Activated CD4-positive, alpha-beta T cell treated with anti-CD3 and anti-CD28 coated beads, Interleukin-2, amount 50 U/mL, for 48 hours (primary cell): ENCODE measurements around the gene PBRM1.

ENCODE experiments used
- DNase-seq, 2 experiments: peaks; one replicate each; pipeline ENCODE4 v3.0.0-alpha.2; 2020

The PBRM1 gene

DNA sequence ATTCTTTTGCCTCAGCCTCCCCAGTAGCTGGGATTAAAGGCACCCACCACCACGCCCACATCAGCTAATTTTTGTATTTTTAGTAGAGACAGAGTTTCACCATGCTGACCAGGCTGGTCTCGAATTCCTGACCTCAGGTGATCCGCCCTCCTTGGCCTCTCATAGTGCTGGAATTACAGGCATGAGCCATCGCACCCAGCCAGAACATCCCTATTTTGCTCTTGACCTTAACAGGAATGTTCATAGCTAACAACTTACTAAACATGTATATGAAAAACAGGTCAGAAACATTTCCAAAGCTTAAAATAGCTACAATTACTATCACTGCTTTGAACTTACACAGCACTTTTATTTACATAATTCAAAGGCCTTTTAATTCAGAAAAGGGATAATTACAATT is 115.6 kb downstream of the PBRM1 start:
- DNase-seq, result no peak

DNA sequence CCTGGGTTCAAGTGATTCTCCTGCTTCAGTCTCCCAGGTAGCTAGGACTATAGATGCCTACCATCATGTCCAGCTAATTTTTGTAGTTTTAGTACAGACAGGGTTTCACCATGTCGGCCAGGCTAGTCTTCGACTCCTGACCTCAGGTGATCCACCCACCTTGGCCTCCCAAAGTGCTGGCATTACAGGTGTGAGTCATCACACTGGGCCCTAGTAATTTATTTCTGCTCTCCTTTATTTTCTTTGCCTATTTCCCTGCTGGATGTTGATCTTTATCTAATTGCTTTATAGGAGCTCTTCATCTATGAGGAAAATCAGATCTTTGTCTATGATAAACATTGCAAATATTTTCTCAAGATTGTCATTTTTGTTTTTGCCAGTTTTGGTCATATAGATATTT is 117.6 kb downstream of the PBRM1 start:
- DNase-seq, result no peak

DNA sequence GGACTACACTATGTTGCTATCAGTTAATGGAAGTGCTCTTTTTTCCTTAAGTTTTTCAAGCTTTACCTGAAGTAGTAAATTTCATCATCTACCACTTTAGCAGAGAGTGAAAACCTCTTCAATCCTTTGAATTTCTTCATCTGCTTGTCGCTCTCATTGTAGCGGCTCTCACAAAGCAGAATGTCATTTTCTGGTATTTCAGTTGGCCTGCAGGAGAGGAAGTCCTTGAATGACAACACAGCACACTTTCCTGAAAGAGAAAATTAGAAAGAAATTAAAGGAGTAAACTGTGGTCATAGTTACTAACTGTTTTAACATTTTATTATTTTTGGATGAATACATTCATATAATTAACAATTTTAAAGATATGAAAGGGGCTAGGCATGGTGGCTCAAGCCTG is 121.7 kb downstream of the PBRM1 start:
- DNase-seq, result no peak

DNA sequence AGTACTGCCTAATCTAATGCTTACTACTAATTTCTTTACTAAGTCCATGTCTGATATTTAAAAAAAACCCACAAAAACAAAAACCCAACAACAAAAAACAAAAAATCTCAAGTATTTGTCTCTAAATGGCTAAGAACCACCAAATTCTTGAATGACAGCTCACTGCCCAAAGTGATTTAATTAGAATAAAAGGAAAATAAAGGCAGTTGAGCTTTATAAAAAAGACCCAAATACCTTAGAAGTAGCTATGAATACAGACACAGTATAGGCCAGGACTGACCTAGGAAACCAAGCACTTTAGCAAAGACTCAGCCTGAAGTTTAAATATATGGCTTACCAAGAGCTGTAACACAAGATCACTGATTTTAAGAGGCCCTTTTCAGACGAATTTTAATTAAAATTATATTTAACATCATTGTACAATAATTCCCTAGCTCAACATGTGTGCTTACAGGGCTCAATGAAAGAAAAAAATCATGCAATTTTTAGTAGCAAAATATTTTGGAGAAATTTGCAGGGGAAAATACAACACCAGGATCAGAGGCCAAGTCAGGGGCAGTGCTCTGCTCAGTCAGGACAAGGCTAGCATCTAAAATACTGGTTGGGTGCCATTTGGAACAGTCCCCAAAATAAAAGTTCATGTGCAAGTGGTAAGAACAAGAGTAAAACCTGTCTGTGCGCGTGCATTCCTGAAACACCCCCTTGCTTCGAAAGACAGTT is 124.5 kb downstream of the PBRM1 start:
- no peak for DNase-seq

DNA sequence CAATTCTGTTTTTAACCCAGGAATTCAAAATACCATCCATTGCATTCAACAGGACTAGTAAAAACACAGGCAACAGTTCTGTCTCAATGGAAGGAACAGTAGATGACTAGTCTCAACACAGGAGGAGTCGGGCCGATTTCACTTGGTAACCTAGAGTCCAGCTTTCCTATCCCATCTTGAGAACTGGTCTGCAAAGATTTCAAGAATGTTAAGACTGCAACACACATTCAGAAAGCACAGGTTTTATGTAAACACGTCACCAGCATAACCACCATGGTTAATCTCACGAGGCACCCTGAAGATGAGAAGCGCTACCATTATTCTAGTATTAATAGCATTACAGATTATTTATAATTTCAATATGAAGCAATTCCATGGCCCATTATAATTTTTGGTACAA is 127.3 kb downstream of the PBRM1 start:
- DNase-seq, result no peak

DNA sequence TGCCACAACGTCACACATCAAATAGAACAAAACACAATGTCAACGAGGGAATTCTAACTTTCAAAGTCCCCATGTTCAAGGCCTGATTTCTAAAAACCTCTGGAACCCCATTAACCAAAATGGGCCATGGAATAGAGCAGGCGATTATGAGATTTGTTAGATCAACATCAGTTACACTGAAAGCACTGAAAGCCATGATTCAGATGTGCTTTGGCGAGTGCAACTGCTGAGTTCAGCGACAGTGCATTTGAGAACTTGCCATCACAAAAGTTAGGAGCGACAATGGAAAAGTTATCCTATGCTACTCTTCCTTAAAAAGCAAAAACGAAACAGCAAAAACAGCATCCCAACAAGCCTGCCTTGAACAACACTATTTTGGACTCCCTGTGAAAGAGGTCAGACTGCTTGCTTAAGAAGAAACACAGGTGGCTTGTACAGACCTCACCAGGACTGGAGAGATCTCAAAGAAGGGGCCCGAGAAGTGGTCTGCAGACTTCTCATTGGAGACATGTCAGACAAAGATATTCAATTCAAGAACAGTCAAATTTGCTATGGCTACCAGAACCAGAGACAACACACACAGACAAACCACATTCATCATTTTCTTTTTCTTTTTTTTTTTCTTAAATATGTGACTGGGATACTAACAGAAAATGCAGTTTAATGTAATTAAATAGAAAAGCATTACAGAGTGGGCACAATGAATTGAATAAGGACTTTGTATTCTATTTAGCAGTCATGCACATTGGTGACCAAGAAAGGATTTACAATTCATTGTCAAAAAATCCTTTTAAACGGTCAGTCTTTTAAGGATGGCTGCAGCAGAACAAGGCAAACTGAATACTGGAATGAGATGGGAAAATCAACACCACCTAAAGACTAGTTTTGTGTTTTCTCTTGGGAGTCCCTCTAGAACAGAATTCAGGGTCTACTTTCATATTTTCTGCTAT is 128.4 kb downstream of the PBRM1 start:
- no peak for DNase-seq

DNA sequence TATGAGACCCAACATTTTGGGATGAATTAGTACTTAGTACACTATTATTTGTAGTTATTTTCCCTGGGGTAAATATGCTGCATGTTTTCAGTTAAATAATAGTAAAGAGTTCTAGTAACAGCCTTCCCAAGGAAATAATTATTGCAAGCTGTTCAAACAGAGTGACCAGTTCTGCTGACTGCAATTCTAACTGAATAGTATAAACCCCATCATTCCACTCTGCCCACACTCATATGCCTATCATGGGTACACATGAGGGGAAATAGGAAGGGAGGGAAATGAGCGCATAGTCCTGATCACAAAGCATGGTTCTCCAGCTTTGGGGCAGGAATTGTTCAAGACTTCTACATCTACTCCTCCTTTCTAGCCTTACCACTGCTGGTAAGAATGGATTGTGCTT is 130.7 kb downstream of the PBRM1 start:
- DNase-seq, result no peak

DNA sequence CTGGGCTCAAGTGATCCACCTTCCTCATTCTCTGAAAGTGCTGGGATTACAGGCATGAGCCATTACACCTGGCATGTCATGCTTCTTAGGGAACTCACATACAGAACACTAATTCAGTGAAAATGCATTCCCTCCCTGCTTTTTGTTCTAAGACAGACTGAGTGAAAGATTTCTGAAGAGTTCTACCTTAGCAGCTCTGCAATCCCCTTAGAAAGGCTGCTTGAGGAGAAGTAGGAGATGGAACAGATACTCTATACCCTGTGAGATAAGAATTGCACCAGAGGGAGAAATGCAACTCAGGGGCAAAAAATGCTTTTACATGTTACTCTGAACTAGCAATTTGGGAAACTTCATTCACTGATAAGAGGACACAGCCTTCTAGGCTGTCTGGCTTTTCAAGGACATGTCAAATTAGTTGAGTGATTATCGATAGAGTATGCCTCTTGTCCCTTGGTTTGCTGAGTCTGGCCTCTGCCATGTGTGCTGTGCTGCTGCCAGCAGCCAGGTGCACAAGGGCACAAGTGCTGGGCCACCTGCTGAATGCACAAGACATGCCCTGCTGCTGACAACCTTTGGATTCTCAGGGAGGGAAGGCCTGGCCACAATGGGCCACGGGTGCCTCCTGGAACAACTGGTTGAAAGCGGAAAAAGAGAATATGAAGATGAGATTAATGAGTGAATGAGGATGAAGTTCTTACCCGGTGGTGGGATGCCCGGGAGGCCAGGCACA is 131.5 kb downstream of the PBRM1 start:
- DNase-seq, result no peak

DNA sequence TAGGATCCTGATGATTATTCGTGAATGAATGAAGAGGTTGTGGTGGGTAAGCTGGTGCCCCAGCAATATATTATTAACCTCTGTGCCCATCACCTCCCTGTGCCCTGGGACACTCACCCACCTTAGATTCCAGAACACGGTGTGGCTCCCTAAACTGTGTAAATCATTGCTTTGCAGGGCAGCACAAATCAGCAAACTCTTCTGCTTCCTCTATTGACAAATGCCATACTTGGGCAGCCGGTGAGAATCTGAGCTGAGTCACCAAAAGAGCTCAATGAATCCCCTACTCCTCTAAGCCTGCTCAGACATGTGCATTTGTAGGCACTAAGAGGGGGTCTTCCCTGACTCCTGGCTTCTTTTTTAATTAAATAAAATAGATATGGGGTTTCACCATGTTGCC is 133.6 kb downstream of the PBRM1 start:
- DNase-seq, result no peak

DNA sequence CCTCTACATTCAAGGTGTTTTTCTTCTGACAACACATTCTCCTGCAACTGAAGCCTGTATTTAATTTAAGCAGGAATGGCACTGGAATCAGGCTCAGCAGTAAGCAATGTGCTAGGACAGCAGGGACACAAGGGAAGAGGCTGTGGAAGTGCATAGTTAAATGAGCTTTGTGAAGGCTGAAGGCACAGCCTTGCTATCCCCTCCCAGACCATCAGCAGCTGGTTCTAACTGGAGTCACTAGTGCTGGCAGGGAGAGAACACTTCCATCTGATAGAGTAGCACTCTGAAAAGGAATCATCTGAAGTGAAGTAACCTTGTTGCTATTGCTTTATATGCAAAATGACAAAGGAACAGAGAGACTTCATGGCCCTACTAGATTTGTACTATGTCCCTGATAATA is 134.6 kb downstream of the PBRM1 start:
- no peak for DNase-seq

DNA sequence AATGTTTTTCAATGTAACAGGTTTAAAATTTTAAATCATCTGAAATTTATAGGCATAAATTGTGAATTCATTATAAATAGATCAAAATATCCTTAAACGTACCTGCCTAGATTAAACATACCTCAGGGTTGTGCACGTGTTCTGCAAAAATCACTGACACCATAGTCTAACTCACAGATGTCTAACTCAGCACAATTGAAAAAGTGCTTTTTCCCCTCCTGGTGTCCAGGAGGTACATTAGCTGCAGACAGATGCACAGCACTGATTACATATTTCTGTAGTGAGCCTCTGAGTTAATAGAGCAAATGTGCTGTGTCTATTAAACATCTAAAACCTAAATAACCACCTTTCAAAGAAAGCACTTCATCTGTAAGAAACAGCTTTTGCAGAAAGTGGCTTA is 138.6 kb downstream of the PBRM1 start:
- DNase-seq, result no peak

DNA sequence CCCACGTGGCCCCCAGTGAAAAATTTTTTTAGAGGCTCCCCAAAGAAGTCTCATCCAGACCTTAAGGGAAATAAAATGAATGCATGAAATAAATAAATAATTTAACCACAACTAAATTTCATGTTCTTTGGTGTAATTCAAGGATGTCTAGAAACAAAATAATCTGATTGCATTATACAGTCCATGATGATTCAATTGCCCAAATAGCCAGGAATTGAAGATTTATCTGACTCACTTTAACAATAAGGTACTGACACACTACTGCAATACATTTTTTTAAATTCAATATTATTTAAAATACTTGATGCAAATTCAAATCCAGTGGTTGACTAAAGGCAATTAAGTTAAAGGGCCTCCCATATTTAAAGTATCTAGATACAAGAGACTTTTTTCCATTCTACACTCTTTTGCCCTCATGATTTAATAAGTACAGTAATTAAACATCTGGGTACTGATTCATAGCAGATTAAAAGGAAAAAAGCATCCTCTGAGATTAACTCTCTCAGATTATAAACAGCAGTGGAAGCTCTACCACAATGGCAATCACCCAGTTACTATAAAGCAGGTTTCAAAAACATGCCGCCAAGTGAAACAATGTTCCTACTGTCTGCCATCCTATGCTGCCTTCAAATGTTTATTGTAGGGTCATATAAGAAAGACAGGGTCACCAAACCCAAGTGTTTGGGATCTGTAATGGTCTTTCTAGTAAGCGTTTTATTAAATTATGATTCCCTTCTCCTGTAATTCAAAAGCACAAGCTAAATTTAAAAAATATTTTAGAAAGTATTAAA is 139.4 kb downstream of the PBRM1 start:
- no peak for DNase-seq

DNA sequence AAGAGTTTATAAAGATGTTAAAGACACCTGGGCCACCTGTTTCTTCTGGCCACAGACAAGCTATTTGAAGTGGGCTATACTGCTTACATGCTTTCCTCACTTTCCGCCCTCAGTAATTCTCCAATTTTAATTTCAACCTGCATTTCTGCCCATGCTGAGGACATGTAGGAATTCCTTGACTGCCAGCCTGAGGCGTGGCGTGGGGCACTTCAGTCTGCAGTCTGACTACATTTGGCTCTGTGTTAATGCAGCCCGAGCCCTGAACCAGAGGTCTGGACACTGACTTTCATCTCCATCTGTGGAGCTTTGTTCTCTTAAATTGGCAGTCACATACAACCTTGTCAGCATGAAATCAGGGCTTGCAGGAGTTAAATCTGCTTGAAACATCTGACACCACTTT is 140.8 kb downstream of the PBRM1 start:
- no peak for DNase-seq

DNA sequence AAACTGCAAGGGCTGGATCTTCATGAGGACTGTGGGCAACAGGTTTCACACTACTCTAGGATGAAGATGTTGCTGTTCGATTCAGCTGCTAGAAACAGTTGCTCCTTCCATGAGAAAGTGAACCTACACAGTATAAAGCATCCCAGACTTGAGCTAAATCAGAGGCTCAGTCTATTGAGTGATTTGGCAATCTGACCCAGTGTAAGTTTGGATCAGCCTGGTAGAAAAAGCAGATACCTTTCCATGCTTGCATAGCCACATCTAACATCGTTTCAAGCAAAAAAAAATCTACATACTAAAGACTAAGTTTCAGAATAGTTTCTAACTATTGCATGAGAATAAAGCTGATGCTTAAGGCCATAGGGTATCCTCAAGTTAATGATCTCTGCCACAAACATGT is 144.7 kb downstream of the PBRM1 start:
- DNase-seq, result no peak

DNA sequence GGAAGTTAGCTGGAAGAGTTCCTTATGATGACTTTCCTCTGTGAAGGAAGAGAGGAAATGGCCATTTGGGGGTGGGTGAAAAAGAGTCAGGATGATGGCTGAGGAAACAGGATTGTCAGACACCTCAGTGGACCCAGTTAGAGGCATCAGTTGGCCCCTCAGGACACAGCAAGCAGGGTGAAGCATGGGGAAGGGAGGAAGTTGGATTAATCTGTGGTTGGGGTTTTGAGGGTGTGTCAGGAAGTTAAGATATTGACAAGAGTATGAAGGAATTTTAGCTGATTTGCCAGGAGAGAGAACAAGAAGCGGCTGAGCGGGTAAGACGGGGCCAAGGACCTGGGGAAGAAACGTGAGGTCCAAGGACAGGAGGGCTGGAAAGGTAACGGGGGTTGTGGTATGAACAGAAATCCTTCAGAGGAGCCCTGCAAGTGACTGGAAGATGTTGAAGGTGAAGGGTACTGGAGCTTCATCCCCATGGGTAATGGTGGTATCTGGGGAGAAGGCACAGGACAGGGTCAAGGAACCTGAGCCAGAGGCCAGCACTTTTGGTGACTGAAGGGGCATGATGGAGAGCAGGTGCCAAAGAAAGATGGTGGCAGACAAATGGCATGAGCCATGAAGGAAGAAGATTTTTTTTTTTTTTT is 146.6 kb downstream of the PBRM1 start:
- no peak for DNase-seq

DNA sequence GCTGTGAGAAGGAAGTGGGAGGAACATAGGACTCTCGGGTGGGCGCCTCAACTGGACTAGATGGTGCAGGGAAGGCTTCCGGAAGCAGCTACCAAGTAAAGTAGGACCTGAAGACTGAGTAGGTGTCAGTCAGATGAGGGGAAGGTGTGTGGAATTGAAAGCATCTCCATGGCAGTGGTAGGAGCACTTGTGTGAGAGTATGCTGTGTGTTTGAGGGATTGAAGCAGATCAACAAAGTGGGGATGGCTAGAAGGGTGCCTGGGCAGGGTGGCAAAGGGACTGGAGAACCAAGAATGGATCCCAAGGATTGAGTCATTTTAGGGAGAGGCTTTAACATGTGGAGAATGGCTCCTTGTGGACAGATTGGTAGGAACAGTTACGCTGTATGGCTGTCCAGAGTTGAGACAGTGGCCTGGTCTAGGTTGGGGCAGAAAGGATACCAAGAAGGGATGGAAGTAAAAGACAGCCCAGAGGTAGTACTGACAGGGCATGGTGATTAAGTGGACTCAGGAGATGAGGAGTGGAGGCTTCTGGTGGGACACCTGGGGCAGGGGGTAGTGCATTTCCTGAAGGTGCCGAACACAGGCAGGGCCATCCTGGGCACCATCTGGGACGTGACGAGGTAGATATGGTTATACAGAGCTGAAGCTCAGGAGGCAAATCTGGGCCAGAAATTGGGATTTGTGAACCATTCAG is 147.8 kb downstream of the PBRM1 start:
- no peak for DNase-seq

DNA sequence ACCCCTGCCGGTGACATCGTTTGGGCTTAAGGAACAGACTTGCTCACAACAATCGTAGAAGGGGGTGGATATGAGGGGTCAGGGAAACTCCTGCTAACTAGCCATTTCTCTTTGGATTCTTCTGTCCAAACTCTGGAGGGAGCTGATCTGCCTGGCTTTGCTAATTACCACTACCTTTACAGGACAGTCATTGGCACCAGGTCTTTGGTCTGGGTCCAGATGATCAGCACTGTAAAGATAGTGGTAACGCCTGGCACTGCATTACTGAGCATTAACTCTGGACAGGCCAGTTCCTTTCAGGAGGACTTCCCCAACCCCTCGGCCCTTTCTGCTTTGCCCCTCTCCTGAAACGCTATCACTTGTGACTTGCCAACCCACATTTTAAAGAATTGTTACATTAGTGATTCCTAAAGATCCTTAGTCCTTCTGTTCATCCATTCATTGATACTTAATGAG is 148.5 kb downstream of the PBRM1 start:
- DNase-seq, result no peak

DNA sequence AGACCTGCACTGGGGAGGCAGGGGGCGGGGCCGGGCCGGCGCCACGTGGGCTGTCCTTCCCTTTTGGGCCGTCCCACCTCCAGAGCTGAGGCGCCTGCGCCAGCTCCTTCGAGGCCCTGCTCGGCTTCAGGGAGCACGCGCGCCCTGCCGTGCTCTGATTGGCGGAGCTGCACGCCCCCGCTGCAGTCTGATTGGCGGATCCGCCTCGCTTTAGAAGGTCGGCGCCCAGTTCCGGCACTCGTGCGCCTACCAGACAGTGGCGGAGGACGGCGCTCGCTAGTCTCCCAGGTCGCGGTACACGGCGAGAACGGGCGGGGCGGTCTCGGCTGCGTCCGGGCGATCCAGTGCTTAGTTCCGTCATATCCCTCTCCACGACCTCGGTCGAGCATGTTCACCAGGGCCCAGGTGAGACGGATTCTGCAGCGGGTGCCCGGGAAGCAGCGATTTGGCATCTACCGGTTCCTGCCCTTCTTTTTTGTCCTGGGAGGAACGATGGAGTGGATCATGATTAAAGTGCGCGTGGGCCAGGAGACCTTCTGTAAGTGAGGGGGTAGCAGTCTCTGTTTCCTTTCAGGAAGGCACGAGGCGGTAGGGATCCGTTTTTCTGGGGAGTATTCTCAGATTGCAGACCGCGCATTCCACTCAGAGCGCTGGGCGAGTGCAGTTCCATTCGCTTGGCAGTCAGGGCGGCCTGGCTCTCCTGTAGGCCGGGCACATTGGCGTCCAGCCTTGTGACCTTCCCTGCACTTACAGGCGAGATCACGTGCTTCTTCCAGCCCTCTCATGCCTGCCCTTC is 149.1 kb downstream of the PBRM1 start, which contains the start of gene UQCC5:
TSS of gene UQCC5 (plus strand) at position 237 of the 796 bp plus-strand sequence. CDS start at position 388, 151 bp downstream.
- DNase-seq, result peak; percentile 97 to 98

DNA sequence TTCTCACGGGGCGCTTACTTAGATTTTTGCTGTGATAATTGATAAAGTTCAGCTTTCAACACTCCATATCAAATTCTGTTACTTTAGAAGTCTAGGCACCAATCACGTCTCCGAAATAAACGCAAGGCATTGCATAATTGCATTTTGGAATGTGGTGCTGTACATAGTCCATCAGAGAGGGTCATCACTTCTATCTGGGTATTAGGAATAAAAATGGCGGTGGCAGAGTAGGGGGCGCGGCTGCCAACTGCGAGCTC is 149.7 kb downstream of the PBRM1 start:
- DNase-seq, result no peak

DNA sequence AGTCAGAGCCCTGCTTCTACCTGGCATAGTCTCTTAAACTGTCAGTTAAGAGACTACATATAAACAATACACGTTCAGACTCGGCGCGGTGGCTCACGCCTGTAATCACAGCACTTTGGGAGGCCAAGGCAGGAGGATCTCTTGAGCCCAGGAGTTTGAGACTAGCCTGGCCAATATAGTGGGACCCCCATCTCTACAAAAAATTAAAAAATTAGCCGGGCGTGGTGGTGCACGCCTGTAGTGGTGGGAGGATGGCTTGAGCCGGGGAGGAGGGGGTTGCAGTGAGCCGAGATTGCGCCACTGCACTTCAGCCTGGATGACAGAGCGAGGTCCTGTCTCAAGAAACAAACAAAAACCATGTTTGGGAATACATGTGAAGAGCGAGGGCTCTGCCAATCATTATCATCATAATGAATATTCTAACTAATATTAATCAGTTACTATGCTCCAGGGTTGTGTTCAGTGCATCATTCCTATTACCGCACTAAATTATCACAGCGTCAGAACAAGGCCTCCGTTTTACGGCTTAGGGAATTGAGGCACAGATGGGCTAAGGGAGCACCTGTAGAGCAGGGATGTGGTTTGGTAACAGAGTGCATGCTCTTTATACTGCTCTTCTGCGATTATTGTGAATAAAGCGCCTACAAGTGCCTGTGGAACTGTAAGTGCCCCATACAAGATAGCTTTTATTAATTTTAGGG is 150.2 kb downstream of the PBRM1 start:
- no peak for DNase-seq
